ENCODE results near the gene XIST. TPM values are rescaled to one million over a fixed set of nuclear protein-coding genes. Genes with fewer than 3 reads are reported as not detected.

XIST gene
- total RNA-seq, 2 experiments from 2014 or later = not detected

- no peak overlapping the region for H3K27ac Mint-ChIP-seq
- H3K27me3 Mint-ChIP-seq = peaks cover 4% of the 10 kb centered on the region
- H3K9me3 Mint-ChIP-seq = no peaks in the 10 kb centered on the region
- ChIA-PET POLR2A (no interaction called here), CTCF (no interaction called here)
- H3K4me3 Mint-ChIP-seq = no peak overlapping the region
- no peaks in the 10 kb centered on the region for H3K4me1 Mint-ChIP-seq (ENCODE audit: low read depth)
- intact Hi-C loops (cut with micrococcal nuclease) = no loop called here
- no peaks in the 10 kb centered on the region for H3K36me3 Mint-ChIP-seq
- no peak for DNase-seq
Observed at GRCh38 chrX:73834219-73834618, 18.3 kb downstream of the XIST start.

- POLR2A ChIA-PET = no interaction called here
- CTCF ChIA-PET = no interaction called here
- DNase-seq = no peak
- no peaks in the 10 kb centered on the region for H3K9me3 Mint-ChIP-seq
- H3K36me3 Mint-ChIP-seq = no peaks in the 10 kb centered on the region
- peaks cover 4% of the 10 kb centered on the region for H3K27me3 Mint-ChIP-seq
- H3K4me3 Mint-ChIP-seq = no peak overlapping the region
- H3K4me1 Mint-ChIP-seq (ENCODE audit: low read depth) = no peaks in the 10 kb centered on the region
- H3K27ac Mint-ChIP-seq = no peak overlapping the region
- intact Hi-C loops (cut with micrococcal nuclease) = no loop called here
Observed at GRCh38 chrX:73832319-73832718, 20.2 kb downstream of the XIST start.

GRCh38 chrX:73831500-73831899 is 21.0 kb downstream of the XIST start:
- H3K27me3 Mint-ChIP-seq = peaks cover 4% of the 10 kb centered on the region
- intact Hi-C loops (cut with micrococcal nuclease) = no loop called here
- no peaks in the 10 kb centered on the region for H3K36me3 Mint-ChIP-seq
- H3K4me1 Mint-ChIP-seq (ENCODE audit: low read depth) = no peaks in the 10 kb centered on the region
- H3K27ac Mint-ChIP-seq = no peak overlapping the region
- CTCF ChIA-PET = no interaction called here
- H3K9me3 Mint-ChIP-seq = no peaks in the 10 kb centered on the region
- no peak for DNase-seq
- POLR2A ChIA-PET = no interaction called here
- H3K4me3 Mint-ChIP-seq = no peak overlapping the region

- CTCF ChIA-PET = no interaction called here
- peaks cover 4% of the 10 kb centered on the region for H3K27me3 Mint-ChIP-seq
Observed at GRCh38 chrX:73830489-73831414, 21.8 kb downstream of the XIST start.

GRCh38 chrX:73829890-73830466 is 22.5 kb downstream of the XIST start:
- Mint-ChIP-seq H3K4me1 (ENCODE audit: low read depth) (no peaks in the 10 kb centered on the region), H3K4me3 (no peak overlapping the region), H3K27me3 (peaks cover 4% of the 10 kb centered on the region), H3K9me3 (no peaks in the 10 kb centered on the region), H3K27ac (no peak overlapping the region), H3K36me3 (no peaks in the 10 kb centered on the region)
- POLR2A ChIA-PET = no interaction called here
- no peak for DNase-seq
- intact Hi-C loops (cut with micrococcal nuclease) = no loop called here
- CTCF ChIA-PET = no interaction called here

More at GRCh38 chrX:73830489-73831414, 21.8 kb downstream of the XIST start:
- DNase-seq = no peak
- no peaks in the 10 kb centered on the region for H3K36me3 Mint-ChIP-seq
- H3K4me3 Mint-ChIP-seq = no peak overlapping the region
- intact Hi-C loops (cut with micrococcal nuclease) = no loop called here
- no peaks in the 10 kb centered on the region for H3K4me1 Mint-ChIP-seq (ENCODE audit: low read depth)
- H3K9me3 Mint-ChIP-seq = no peaks in the 10 kb centered on the region
- H3K27ac Mint-ChIP-seq = no peak overlapping the region
- POLR2A ChIA-PET = no interaction called here

- Mint-ChIP-seq H3K27ac (no peak overlapping the region), H3K27me3 (peaks cover 4% of the 10 kb centered on the region), H3K9me3 (no peaks in the 10 kb centered on the region), H3K36me3 (no peaks in the 10 kb centered on the region), H3K4me1 (ENCODE audit: low read depth) (no peaks in the 10 kb centered on the region), H3K4me3 (no peak overlapping the region)
- no peak for DNase-seq
- POLR2A ChIA-PET = no interaction called here
- CTCF ChIA-PET = no interaction called here
- intact Hi-C loops (cut with micrococcal nuclease) = no loop called here
Observed at GRCh38 chrX:73828080-73828720, 24.3 kb downstream of the XIST start.

GRCh38 chrX:73827406-73827805 is 25.1 kb downstream of the XIST start:
- H3K4me3 Mint-ChIP-seq = no peak overlapping the region
- no peak overlapping the region for H3K27ac Mint-ChIP-seq
- ChIA-PET POLR2A (no interaction called here), CTCF (no interaction called here)
- intact Hi-C loops (cut with micrococcal nuclease) = no loop called here
- DNase-seq = no peak
- no peaks in the 10 kb centered on the region for H3K9me3 Mint-ChIP-seq
- peaks cover 4% of the 10 kb centered on the region for H3K27me3 Mint-ChIP-seq
- H3K4me1 Mint-ChIP-seq (ENCODE audit: low read depth) = no peaks in the 10 kb centered on the region
- H3K36me3 Mint-ChIP-seq = no peaks in the 10 kb centered on the region

GRCh38 chrX:73826996-73827395 is 25.5 kb downstream of the XIST start:
- ChIA-PET POLR2A (no interaction called here), CTCF (no interaction called here)
- H3K9me3 Mint-ChIP-seq = no peaks in the 10 kb centered on the region
- H3K36me3 Mint-ChIP-seq = no peaks in the 10 kb centered on the region
- no peak overlapping the region for H3K27ac Mint-ChIP-seq
- no peaks in the 10 kb centered on the region for H3K4me1 Mint-ChIP-seq (ENCODE audit: low read depth)
- intact Hi-C loops (cut with micrococcal nuclease) = no loop called here
- no peak for DNase-seq
- H3K27me3 Mint-ChIP-seq = peaks cover 4% of the 10 kb centered on the region
- no peak overlapping the region for H3K4me3 Mint-ChIP-seq

GRCh38 chrX:73825569-73825968 is 26.9 kb downstream of the XIST start:
- no peaks in the 10 kb centered on the region for H3K4me1 Mint-ChIP-seq (ENCODE audit: low read depth)
- no peak overlapping the region for H3K27ac Mint-ChIP-seq
- ChIA-PET CTCF (no interaction called here), POLR2A (no interaction called here)
- no peak for DNase-seq
- H3K27me3 Mint-ChIP-seq = peaks cover 2% of the 10 kb centered on the region
- no peak overlapping the region for H3K4me3 Mint-ChIP-seq
- H3K36me3 Mint-ChIP-seq = no peaks in the 10 kb centered on the region
- H3K9me3 Mint-ChIP-seq = no peaks in the 10 kb centered on the region
- intact Hi-C loops (cut with micrococcal nuclease) = no loop called here

GRCh38 chrX:73823473-73824004 is 29.0 kb downstream of the XIST start:
- CTCF ChIA-PET = no interaction called here
- H3K4me3 Mint-ChIP-seq = no peak overlapping the region
- POLR2A ChIA-PET = no interaction called here
- intact Hi-C loops (cut with micrococcal nuclease) = no loop called here
- no peaks in the 10 kb centered on the region for H3K9me3 Mint-ChIP-seq
- DNase-seq = no peak
- H3K36me3 Mint-ChIP-seq = no peaks in the 10 kb centered on the region
- H3K4me1 Mint-ChIP-seq (ENCODE audit: low read depth) = no peaks in the 10 kb centered on the region
- H3K27me3 Mint-ChIP-seq = peaks cover 4% of the 10 kb centered on the region
- H3K27ac Mint-ChIP-seq = no peak overlapping the region

- no peak for DNase-seq
- CTCF ChIA-PET = no interaction called here
- POLR2A ChIA-PET = no interaction called here
- no peaks in the 10 kb centered on the region for H3K9me3 Mint-ChIP-seq
- no peaks in the 10 kb centered on the region for H3K36me3 Mint-ChIP-seq
- H3K4me3 Mint-ChIP-seq = no peak overlapping the region
- peaks cover 4% of the 10 kb centered on the region for H3K27me3 Mint-ChIP-seq
- no peaks in the 10 kb centered on the region for H3K4me1 Mint-ChIP-seq (ENCODE audit: low read depth)
- intact Hi-C loops (cut with micrococcal nuclease) = no loop called here
- no peak overlapping the region for H3K27ac Mint-ChIP-seq
Observed at GRCh38 chrX:73822775-73823174, 29.7 kb downstream of the XIST start.

GRCh38 chrX:73821921-73822559 is 30.5 kb downstream of the XIST start:
- ChIA-PET POLR2A (no interaction called here), CTCF (no interaction called here)
- Mint-ChIP-seq H3K4me1 (ENCODE audit: low read depth) (no peaks in the 10 kb centered on the region), H3K36me3 (no peaks in the 10 kb centered on the region), H3K27ac (no peak overlapping the region), H3K27me3 (peaks cover 1% of the 10 kb centered on the region), H3K4me3 (no peak overlapping the region), H3K9me3 (no peaks in the 10 kb centered on the region)
- intact Hi-C loops (cut with micrococcal nuclease) = no loop called here
- DNase-seq = no peak
